ENCODE measurements around the gene KCNN3. TPM values are rescaled to one million over a fixed set of nuclear protein-coding genes. Genes with fewer than 3 reads are reported as not detected.

KCNN3 gene
- total RNA-seq, 4 donors from 2014 or later = 3.5 to 5.6 (median 4.4) TPM

- WGBS, 2 donors = 4 to 8% methylated on average over 13 to 17 of the region's 26 CpGs
- Histone ChIP-seq H3K27me3 (no peaks in the 10 kb centered on the region), H3K4me1 (peaks cover 16 to 24% of the 10 kb centered on the region in 2 donors), H3K27ac (peak overlapping the region; percentile 7 to 49 (median 12)), H3K9me3 (no peaks in the 10 kb centered on the region), H3K36me3 (no peaks in the 10 kb centered on the region), H3K4me3 (replicated peaks in 1 of 3) (peak overlapping the region in 2 of 3 donors; percentile 21 to 38)
- peak; percentile 91 to 92 for DNase-seq
- intact Hi-C loops (cut with DNase I) = loop anchor here (10.0 kb wide), 1 partner anchor 115 kb away; no protein-coding TSS in a partner anchor
- TF ChIP-seq POLR2A (IDR thresholded peaks at IDR 0.05) (peak in 1 of 2 donors; percentile 10), CTCF (IDR thresholded peaks at IDR 0.05) (peak in 1 of 6 experiments; percentile 6)
Observed at GRCh38 chr1:154869351-154870114, 548 bp downstream of the KCNN3 start.

- peaks cover 16 to 24% of the 10 kb centered on the region in 2 donors for H3K4me1 ChIP-seq
- no peaks in the 10 kb centered on the region for H3K9me3 ChIP-seq
- H3K36me3 ChIP-seq = no peaks in the 10 kb centered on the region
- H3K4me3 ChIP-seq (replicated peaks in 1 of 3) = no peak overlapping the region
- H3K27me3 ChIP-seq = no peaks in the 10 kb centered on the region
- intact Hi-C loops (cut with DNase I) = no loop called here
- no peak for TF ChIP-seq POLR2A (IDR thresholded peaks at IDR 0.05)
- TF ChIP-seq CTCF (IDR thresholded peaks at IDR 0.05) = no peak
- H3K27ac ChIP-seq = no peak overlapping the region
- 48 to 64% methylated on average over 19 of the region's 19 CpGs for WGBS, 2 donors
- DNase-seq = no peak
Observed at GRCh38 chr1:154867841-154868605, 2.1 kb downstream of the KCNN3 start.

- Histone ChIP-seq H3K27ac (no peak overlapping the region), H3K9me3 (no peaks in the 10 kb centered on the region), H3K27me3 (no peaks in the 10 kb centered on the region), H3K36me3 (no peaks in the 10 kb centered on the region), H3K4me3 (replicated peaks in 1 of 3) (no peak overlapping the region), H3K4me1 (peaks cover 16 to 24% of the 10 kb centered on the region in 2 donors)
- DNase-seq = peak in 1 of 2 donors; percentile 18
- 47 to 60% methylated on average over 10 to 14 of the region's 25 CpGs for WGBS, 2 donors
- intact Hi-C loops (cut with DNase I) = no loop called here
- TF ChIP-seq CTCF (IDR thresholded peaks at IDR 0.05) (no peak), POLR2A (IDR thresholded peaks at IDR 0.05) (no peak)
Observed at GRCh38 chr1:154867064-154867825, 2.8 kb downstream of the KCNN3 start.

DNA sequence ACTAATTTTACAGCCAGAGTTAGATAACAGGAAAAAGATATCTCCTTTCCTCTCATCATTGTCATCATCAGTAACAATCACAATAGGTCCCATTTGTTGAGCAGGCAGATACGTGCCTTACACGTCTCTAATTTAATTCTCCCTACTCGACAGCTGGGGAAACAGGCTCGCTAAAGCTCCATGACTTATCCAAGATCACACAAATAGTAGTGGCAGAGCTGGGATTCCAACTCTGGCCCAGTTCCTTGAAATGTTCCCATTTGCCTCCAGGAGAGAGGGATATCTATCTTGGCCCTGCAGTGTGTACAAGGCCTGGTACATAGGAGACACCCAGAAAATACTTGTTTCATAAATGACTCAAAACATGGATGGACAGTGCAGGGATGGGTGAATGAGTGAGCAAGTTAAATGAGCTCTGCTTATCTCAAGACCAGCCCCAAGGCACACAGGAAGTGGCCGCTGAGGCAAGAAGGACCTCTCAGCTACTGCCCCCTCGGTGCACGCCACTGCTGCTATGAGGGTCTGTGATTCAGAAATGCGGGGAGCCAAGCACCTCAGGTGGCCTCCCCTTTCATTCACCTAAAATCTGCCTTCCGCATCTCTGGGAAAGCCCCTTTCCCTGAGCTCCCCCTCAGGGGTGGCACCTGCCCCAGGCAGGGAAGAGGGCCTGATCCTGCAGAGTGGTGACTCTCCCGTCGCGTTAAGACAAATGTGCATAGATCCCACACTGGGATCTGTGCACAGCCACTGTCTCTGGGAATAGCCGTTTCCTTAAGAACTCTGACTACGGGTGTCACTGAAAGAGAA, 3.6 kb downstream of the KCNN3 start:
- Histone ChIP-seq H3K27me3 (no peaks in the 10 kb centered on the region), H3K27ac (no peak overlapping the region), H3K9me3 (no peaks in the 10 kb centered on the region), H3K36me3 (no peaks in the 10 kb centered on the region), H3K4me3 (replicated peaks in 1 of 3) (no peak overlapping the region), H3K4me1 (peaks cover 16 to 24% of the 10 kb centered on the region in 2 donors)
- no peak for TF ChIP-seq CTCF (IDR thresholded peaks at IDR 0.05)
- TF ChIP-seq POLR2A (IDR thresholded peaks at IDR 0.05) = no peak
- intact Hi-C loops (cut with DNase I) = no loop called here
- DNase-seq = no peak
- WGBS, 2 donors = 83 to 90% methylated on average over 14 of the region's 14 CpGs
